T-helper 1 cell treated with Interleukin-12 subunit alpha and Interleukin-12 subunit beta and Interleukin-4 antibody, amounts not matched to agents 30 μg/mL and 1 μg/mL, for 36 hours (primary cell): ENCODE measurements around the gene DOCK1.

Source experiments
- H3K27ac Mint-ChIP-seq: one replicate; pipeline ENCODE4 v1.8.0; 2021; ENCODE audit warnings: mild to moderate bottlenecking, mixed read lengths
- H3K27me3 Mint-ChIP-seq: one replicate; pipeline ENCODE4 v1.8.0; 2021; ENCODE audit warnings: low read depth, mixed read lengths
- H3K36me3 Mint-ChIP-seq: one replicate; pipeline ENCODE4 v1.8.0; 2021; ENCODE audit warnings: low read depth, mixed read lengths
- H3K4me1 Mint-ChIP-seq: one replicate; pipeline ENCODE4 v1.8.0; 2021; ENCODE audit warnings: low read depth, mixed read lengths
- H3K4me3 Mint-ChIP-seq: one replicate; pipeline ENCODE4 v1.8.0; 2021; ENCODE audit warnings: mild to moderate bottlenecking, moderate library complexity, mixed read lengths
- H3K9me3 Mint-ChIP-seq: one replicate; pipeline ENCODE4 v1.8.0; 2021; ENCODE audit warnings: mixed read lengths

DOCK1 gene

GRCh38 chr10:127332631-127333030 is 427.4 kb downstream of the DOCK1 start:
- Mint-ChIP-seq H3K4me1 (peaks cover 2% of the 10 kb centered on the region), H3K27ac (no peak overlapping the region), H3K36me3 (no peaks in the 10 kb centered on the region), H3K4me3 (no peak overlapping the region), H3K9me3 (no peaks in the 10 kb centered on the region), H3K27me3 (peaks cover 23% of the 10 kb centered on the region)

- H3K9me3 Mint-ChIP-seq: no peaks in the 10 kb centered on the region
- H3K4me1 Mint-ChIP-seq: peaks cover 2% of the 10 kb centered on the region
- H3K36me3 Mint-ChIP-seq: no peaks in the 10 kb centered on the region
- no peak overlapping the region for H3K27ac Mint-ChIP-seq
- peaks cover 27% of the 10 kb centered on the region for H3K27me3 Mint-ChIP-seq
- H3K4me3 Mint-ChIP-seq: no peak overlapping the region
These were observed 432.6 kb downstream of the DOCK1 start for GRCh38 chr10:127337801-127338200.

- H3K27ac Mint-ChIP-seq: no peak overlapping the region
- H3K4me1 Mint-ChIP-seq: peaks cover 1% of the 10 kb centered on the region
- no peaks in the 10 kb centered on the region for H3K36me3 Mint-ChIP-seq
- H3K4me3 Mint-ChIP-seq: no peak overlapping the region
- H3K27me3 Mint-ChIP-seq: peaks cover 24% of the 10 kb centered on the region
- H3K9me3 Mint-ChIP-seq: no peaks in the 10 kb centered on the region
These were observed 433.3 kb downstream of the DOCK1 start for GRCh38 chr10:127338399-127339110.

- peaks cover 7% of the 10 kb centered on the region for H3K27me3 Mint-ChIP-seq
- H3K4me1 Mint-ChIP-seq: peaks cover 2% of the 10 kb centered on the region
- no peak overlapping the region for H3K27ac Mint-ChIP-seq
- no peaks in the 10 kb centered on the region for H3K36me3 Mint-ChIP-seq
- H3K9me3 Mint-ChIP-seq: no peaks in the 10 kb centered on the region
- no peak overlapping the region for H3K4me3 Mint-ChIP-seq
These were observed 438.6 kb downstream of the DOCK1 start for GRCh38 chr10:127343821-127344220.

GRCh38 chr10:127344346-127344745 is 439.1 kb downstream of the DOCK1 start:
- no peaks in the 10 kb centered on the region for H3K9me3 Mint-ChIP-seq
- H3K4me1 Mint-ChIP-seq: peaks cover 2% of the 10 kb centered on the region
- H3K27me3 Mint-ChIP-seq: peaks cover 2% of the 10 kb centered on the region
- H3K27ac Mint-ChIP-seq: no peak overlapping the region
- H3K36me3 Mint-ChIP-seq: no peaks in the 10 kb centered on the region
- no peak overlapping the region for H3K4me3 Mint-ChIP-seq

GRCh38 chr10:127345231-127345965 is 440.2 kb downstream of the DOCK1 start:
- H3K4me3 Mint-ChIP-seq: no peak overlapping the region
- H3K9me3 Mint-ChIP-seq: no peaks in the 10 kb centered on the region
- H3K4me1 Mint-ChIP-seq: peaks cover 2% of the 10 kb centered on the region
- no peaks in the 10 kb centered on the region for H3K27me3 Mint-ChIP-seq
- H3K36me3 Mint-ChIP-seq: no peaks in the 10 kb centered on the region
- H3K27ac Mint-ChIP-seq: no peak overlapping the region

GRCh38 chr10:127346604-127347003 is 441.4 kb downstream of the DOCK1 start:
- Mint-ChIP-seq H3K4me3 (no peak overlapping the region), H3K4me1 (peaks cover 2% of the 10 kb centered on the region)

GRCh38 chr10:127347202-127347959 is 442.2 kb downstream of the DOCK1 start:
- H3K27ac Mint-ChIP-seq: no peak overlapping the region

More at GRCh38 chr10:127346604-127347003, 441.4 kb downstream of the DOCK1 start:
- Mint-ChIP-seq H3K36me3 (no peaks in the 10 kb centered on the region), H3K27me3 (no peaks in the 10 kb centered on the region), H3K27ac (peak overlapping the region; percentile 3), H3K9me3 (no peaks in the 10 kb centered on the region)

GRCh38 chr10:127349737-127350136 is 444.5 kb downstream of the DOCK1 start:
- Mint-ChIP-seq H3K27me3 (no peaks in the 10 kb centered on the region), H3K9me3 (no peaks in the 10 kb centered on the region), H3K4me1 (peaks cover 2% of the 10 kb centered on the region), H3K27ac (no peak overlapping the region), H3K36me3 (no peaks in the 10 kb centered on the region), H3K4me3 (no peak overlapping the region)

More at GRCh38 chr10:127347202-127347959, 442.2 kb downstream of the DOCK1 start:
- Mint-ChIP-seq H3K27me3 (no peaks in the 10 kb centered on the region), H3K36me3 (no peaks in the 10 kb centered on the region), H3K4me3 (no peak overlapping the region), H3K9me3 (no peaks in the 10 kb centered on the region), H3K4me1 (peaks cover 2% of the 10 kb centered on the region)

GRCh38 chr10:127351542-127351941 is 446.3 kb downstream of the DOCK1 start:
- H3K4me1 Mint-ChIP-seq: peaks cover 2% of the 10 kb centered on the region
- H3K9me3 Mint-ChIP-seq: no peaks in the 10 kb centered on the region
- no peak overlapping the region for H3K27ac Mint-ChIP-seq
- H3K36me3 Mint-ChIP-seq: no peaks in the 10 kb centered on the region
- H3K4me3 Mint-ChIP-seq: no peak overlapping the region
- H3K27me3 Mint-ChIP-seq: no peaks in the 10 kb centered on the region

GRCh38 chr10:127353544-127353943 is 448.3 kb downstream of the DOCK1 start:
- Mint-ChIP-seq H3K27me3 (no peaks in the 10 kb centered on the region), H3K36me3 (no peaks in the 10 kb centered on the region), H3K4me1 (no peaks in the 10 kb centered on the region), H3K4me3 (no peak overlapping the region), H3K9me3 (no peaks in the 10 kb centered on the region), H3K27ac (no peak overlapping the region)

- no peaks in the 10 kb centered on the region for H3K27me3 Mint-ChIP-seq
- no peaks in the 10 kb centered on the region for H3K9me3 Mint-ChIP-seq
- no peak overlapping the region for H3K27ac Mint-ChIP-seq
- H3K4me3 Mint-ChIP-seq: no peak overlapping the region
- no peaks in the 10 kb centered on the region for H3K36me3 Mint-ChIP-seq
- H3K4me1 Mint-ChIP-seq: no peaks in the 10 kb centered on the region
These were observed 449.0 kb downstream of the DOCK1 start for GRCh38 chr10:127354255-127354654.

- Mint-ChIP-seq H3K4me1 (no peaks in the 10 kb centered on the region), H3K27ac (no peak overlapping the region), H3K4me3 (no peak overlapping the region), H3K36me3 (no peaks in the 10 kb centered on the region), H3K9me3 (no peaks in the 10 kb centered on the region), H3K27me3 (no peaks in the 10 kb centered on the region)
These were observed 449.8 kb downstream of the DOCK1 start for GRCh38 chr10:127354992-127355391.

- H3K4me3 Mint-ChIP-seq: no peak overlapping the region
- no peaks in the 10 kb centered on the region for H3K9me3 Mint-ChIP-seq
- H3K4me1 Mint-ChIP-seq: no peaks in the 10 kb centered on the region
- H3K36me3 Mint-ChIP-seq: no peaks in the 10 kb centered on the region
- no peaks in the 10 kb centered on the region for H3K27me3 Mint-ChIP-seq
- no peak overlapping the region for H3K27ac Mint-ChIP-seq
These were observed 451.1 kb downstream of the DOCK1 start for GRCh38 chr10:127356360-127356759.
